Dermis microvascular lymphatic vessel endothelial cell (primary cell): ENCODE results near the gene DACT2. TPM values are rescaled to one million over a fixed set of nuclear protein-coding genes. Genes with fewer than 3 reads are reported as not detected.
"Not testable (repeated sequence)": the region's sequence is repeated elsewhere in the genome, so short reads cannot be mapped to it uniquely, and the experiment has no call there.

ENCODE experiments used
- DNase-seq, 2 donors: peaks; one replicate each; pipeline versions ENCODE4 v3.0.0 to v3.0.0-alpha.2; 2010; ENCODE audit warnings: low read depth in 2 of 2
- total RNA-seq: library from RNA; depleted of rRNA; stranded (reverse); fragments of >200 nt; gene quantifications from 2 replicates; pipeline ENCODE4 v1.2.1, GENCODE V29; 2014

The DACT2 gene
- total RNA-seq, 1 donor from 2014 or later: not detected

- no peak for DNase-seq
These were observed 7.0 kb upstream of the DACT2 start for GRCh38 chr6:168326294-168327261.

GRCh38 chr6:168322966-168323365 lies 3.4 kb upstream of the DACT2 start:
- DNase-seq: no peak

- DNase-seq: no peak
These were observed 1.1 kb upstream of the DACT2 start for GRCh38 chr6:168320634-168321033.

GRCh38 chr6:168318579-168319278 lies 848 bp downstream of the DACT2 start:
- DNase-seq: no peak

- DNase-seq: no peak
These were observed 1.5 kb downstream of the DACT2 start for GRCh38 chr6:168318090-168318489.

GRCh38 chr6:168315596-168315995 lies 4.0 kb downstream of the DACT2 start:
- DNase-seq: no peak

- DNase-seq: no peak
These were observed 4.6 kb downstream of the DACT2 start for GRCh38 chr6:168314948-168315347.

- DNase-seq: no peak
These were observed 5.6 kb downstream of the DACT2 start for GRCh38 chr6:168314021-168314420.

- DNase-seq: no peak
These were observed 6.1 kb downstream of the DACT2 start for GRCh38 chr6:168313431-168314011.

- not testable (repeated sequence) for DNase-seq
These were observed 7.5 kb downstream of the DACT2 start for GRCh38 chr6:168312125-168312507.

- no peak for DNase-seq
These were observed 8.0 kb downstream of the DACT2 start for GRCh38 chr6:168311410-168312124.

GRCh38 chr6:168310945-168311344 lies 8.6 kb downstream of the DACT2 start:
- no peak for DNase-seq

- DNase-seq: no peak
These were observed 9.2 kb downstream of the DACT2 start for GRCh38 chr6:168310403-168310802.

- DNase-seq: no peak
These were observed 9.6 kb downstream of the DACT2 start for GRCh38 chr6:168309997-168310396.

GRCh38 chr6:168309183-168309582 lies 10.4 kb downstream of the DACT2 start:
- no peak for DNase-seq

- no peak for DNase-seq
These were observed 11.0 kb downstream of the DACT2 start for GRCh38 chr6:168308390-168309144.

GRCh38 chr6:168307695-168308021 lies 11.9 kb downstream of the DACT2 start:
- no peak for DNase-seq

- DNase-seq: no peak
These were observed 12.4 kb downstream of the DACT2 start for GRCh38 chr6:168307015-168307694.

GRCh38 chr6:168305863-168306262 lies 13.7 kb downstream of the DACT2 start:
- no peak for DNase-seq

GRCh38 chr6:168305096-168305749 lies 14.4 kb downstream of the DACT2 start:
- no peak for DNase-seq
